ENCODE data around the gene TICAM1. TPM values are rescaled to one million over a fixed set of nuclear protein-coding genes. Genes with fewer than 3 reads are reported as not detected.
A peak's percentile ranks its signal among the peaks of the same experiment; 100 is the strongest.

TICAM1 gene
- total and polyA plus RNA-seq, 2 of the 13 experiments (the other 11 are each of a cell fraction or from before 2014, with no cell fraction given), result 0.33 to 0.95 TPM

DNA sequence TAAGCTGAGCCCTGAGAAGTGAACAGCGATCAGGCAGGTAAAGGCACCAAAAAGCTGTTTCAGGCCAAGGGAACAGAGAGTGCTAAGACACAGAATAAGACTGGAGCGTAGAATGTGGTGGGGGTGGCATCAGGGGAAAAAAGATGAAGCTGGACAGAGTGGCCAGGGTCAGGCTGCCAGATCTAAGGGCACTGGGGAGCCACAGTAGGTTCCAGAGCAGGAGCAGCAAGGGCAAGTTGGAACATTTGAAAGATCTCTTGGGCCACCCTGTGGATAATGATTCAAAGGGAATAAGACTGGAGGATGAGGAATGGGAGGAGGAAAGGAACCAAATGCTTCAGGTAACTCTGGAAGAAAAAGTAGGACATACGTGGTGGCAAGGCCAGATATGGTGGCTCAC is 42.4 kb upstream of the TICAM1 start:
- no peak for DNase-seq (ENCODE audit: low spot score)
- no peak overlapping the region for H3K4me3 ChIP-seq (replicated peaks in 1 of 3; ENCODE audit: insufficient read depth in 1 of 3, low read depth in 2 of 3, low read length in 3 of 3)
- peaks cover 40% of the 10 kb centered on the region for H3K4me1 ChIP-seq (ENCODE audit: insufficient read depth, low read length)
- ChIA-PET CTCF (ENCODE audit: low intra/inter-chr PET ratio, low total read pairs) (interaction anchor here (3.4 kb wide), 1 partner anchor 38 kb away, joined by 37 read pairs; no protein-coding TSS in a partner anchor), POLR2A (no interaction called here)
- 63% methylated on average over 3 of the region's 3 CpGs for WGBS (ENCODE audit: low lambda C conversion rate)
- H3K9me3 ChIP-seq (ENCODE audit: low read length), result no peaks in the 10 kb centered on the region
- no peaks in the 10 kb centered on the region for H3K36me3 ChIP-seq (replicated peaks in 1 of 2; ENCODE audit: control insufficient read depth in 1 of 2, insufficient read depth in 2 of 2, low read length in 2 of 2)
- TF ChIP-seq ZMYM3 (CRISPR knock-in tag; IDR thresholded peaks at IDR 0.05) (peak; percentile 71), ZFP36 (IDR thresholded peaks at IDR 0.05; ENCODE audit: borderline replicate concordance, low read depth, low read length, partially characterized antibody) (peak; percentile 44), ZNF264 (CRISPR knock-in tag; IDR thresholded peaks at IDR 0.05) (no peak)
- H3K9ac ChIP-seq (ENCODE audit: insufficient read depth, low read depth, low read length), result no peak overlapping the region
- intact Hi-C loops (cut with micrococcal nuclease; ENCODE audit: unreplicated experiment), result no loop called here
- no peaks in the 10 kb centered on the region for H3K79me2 ChIP-seq (ENCODE audit: insufficient read depth, low read length)
- H3K27ac ChIP-seq (ENCODE audit: extremely low read length, insufficient read depth, low read length), result no peak overlapping the region
- no peak for ATAC-seq
- BruUV-seq (replicated peaks), result no TSS peak
- in situ Hi-C loops (cut with HindIII; ENCODE audit: extremely low pct_ligation_motif_present, low pct_unique_long_range_greater_than_20kb), result loop anchor here (5.0 to 10.0 kb wide), 2 partner anchors 38 to 161 kb away; no protein-coding TSS in a partner anchor
- H3K27me3 ChIP-seq (ENCODE audit: control insufficient read depth in 1 of 2, insufficient read depth in 2 of 2, low read length in 2 of 2), result peaks cover 0 to 2% of the 10 kb centered on the region in 2 experiments; a peak in 1 of 5 replicates
- no peaks in the 10 kb centered on the region for H4K20me1 ChIP-seq (ENCODE audit: insufficient read depth, low read length)
- H3K4me2 ChIP-seq (ENCODE audit: low read depth, low read length), result no peak overlapping the region
- no peak for FAIRE-seq
- no peak overlapping the region for H2AFZ ChIP-seq (ENCODE audit: low read length)

DNA sequence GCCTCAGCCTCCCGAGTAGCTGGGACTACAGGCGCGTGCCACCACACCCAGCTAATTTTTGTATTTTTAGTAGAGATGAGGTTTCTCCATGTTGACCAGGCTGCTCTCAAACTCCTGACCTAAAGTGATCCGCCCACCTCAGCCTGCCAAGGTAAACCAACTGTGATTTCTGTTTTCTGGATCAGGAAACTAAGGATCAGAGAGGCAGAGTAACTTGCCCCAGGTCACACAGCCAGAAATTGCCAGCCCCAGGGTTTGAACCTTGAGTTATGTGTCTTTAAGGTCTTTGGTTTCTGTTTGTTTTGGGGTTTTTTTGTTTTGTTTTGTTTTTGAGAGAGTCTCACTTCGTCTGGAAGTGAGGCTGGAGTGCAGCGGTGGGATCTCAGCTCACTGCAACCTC is 40.2 kb upstream of the TICAM1 start:
- Histone ChIP-seq H3K36me3 (replicated peaks in 1 of 2; ENCODE audit: control insufficient read depth in 1 of 2, insufficient read depth in 2 of 2, low read length in 2 of 2) (no peaks in the 10 kb centered on the region), H3K79me2 (ENCODE audit: insufficient read depth, low read length) (peaks cover 6% of the 10 kb centered on the region), H3K27ac (ENCODE audit: extremely low read length, insufficient read depth, low read length) (no peak overlapping the region), H2AFZ (ENCODE audit: low read length) (no peak overlapping the region), H3K4me3 (replicated peaks in 1 of 3; ENCODE audit: insufficient read depth in 1 of 3, low read depth in 2 of 3, low read length in 3 of 3) (no peak overlapping the region), H3K4me1 (ENCODE audit: insufficient read depth, low read length) (peaks cover 46% of the 10 kb centered on the region), H3K9me3 (ENCODE audit: low read length) (no peaks in the 10 kb centered on the region), H3K27me3 (ENCODE audit: control insufficient read depth in 1 of 2, insufficient read depth in 2 of 2, low read length in 2 of 2) (no peaks in the 10 kb centered on the region; a peak in 1 of 5 replicates), H3K4me2 (ENCODE audit: low read depth, low read length) (no peak overlapping the region), H3K9ac (ENCODE audit: insufficient read depth, low read depth, low read length) (no peak overlapping the region), H4K20me1 (ENCODE audit: insufficient read depth, low read length) (0 out of 2 replicates have a peak, but pooled peaks cover 2% of the 10 kb centered on the region)
- DNase-seq (ENCODE audit: low spot score), result no peak
- ChIA-PET CTCF (ENCODE audit: low intra/inter-chr PET ratio, low total read pairs) (interaction anchor here (3.4 kb wide), 1 partner anchor 40 kb away, joined by 37 read pairs; no protein-coding TSS in a partner anchor), POLR2A (interaction anchor here (1.5 to 1.7 kb wide), 2 partner anchors 40 to 61 kb away, joined by 5 to 9 read pairs; no protein-coding TSS in a partner anchor)
- no peak for FAIRE-seq
- in situ Hi-C loops (cut with HindIII; ENCODE audit: extremely low pct_ligation_motif_present, low pct_unique_long_range_greater_than_20kb) (loop anchor here (5.0 to 10.0 kb wide), 2 partner anchors 41 to 163 kb away; no protein-coding TSS in a partner anchor), intact Hi-C loops (cut with micrococcal nuclease; ENCODE audit: unreplicated experiment) (loop anchor here (1.0 kb wide), 4 partner anchors 20 to 160 kb away; no protein-coding TSS in a partner anchor)
- WGBS (ENCODE audit: low lambda C conversion rate), result 76% methylated on average over 6 of the region's 6 CpGs
- BruUV-seq (replicated peaks), result no TSS peak
- peak; percentile 91 for TF ChIP-seq ZNF768 (CRISPR knock-in tag; IDR thresholded peaks at IDR 0.05)
- TF ChIP-seq SAP130 (CRISPR knock-in tag; IDR thresholded peaks at IDR 0.05; ENCODE audit: low read depth), result no peak
- TF ChIP-seq DMAP1 (CRISPR knock-in tag; IDR thresholded peaks at IDR 0.05), result no peak
- no peak for TF ChIP-seq ARNTL (CRISPR knock-in tag; IDR thresholded peaks at IDR 0.05)
- ATAC-seq, result no peak

All from HepG2 (cell line).